ENCODE measurements around the gene CACNA1I.
"Not testable (repeated sequence)": the region's sequence is repeated elsewhere in the genome, so short reads cannot be mapped to it uniquely, and the experiment has no call there.

DNA sequence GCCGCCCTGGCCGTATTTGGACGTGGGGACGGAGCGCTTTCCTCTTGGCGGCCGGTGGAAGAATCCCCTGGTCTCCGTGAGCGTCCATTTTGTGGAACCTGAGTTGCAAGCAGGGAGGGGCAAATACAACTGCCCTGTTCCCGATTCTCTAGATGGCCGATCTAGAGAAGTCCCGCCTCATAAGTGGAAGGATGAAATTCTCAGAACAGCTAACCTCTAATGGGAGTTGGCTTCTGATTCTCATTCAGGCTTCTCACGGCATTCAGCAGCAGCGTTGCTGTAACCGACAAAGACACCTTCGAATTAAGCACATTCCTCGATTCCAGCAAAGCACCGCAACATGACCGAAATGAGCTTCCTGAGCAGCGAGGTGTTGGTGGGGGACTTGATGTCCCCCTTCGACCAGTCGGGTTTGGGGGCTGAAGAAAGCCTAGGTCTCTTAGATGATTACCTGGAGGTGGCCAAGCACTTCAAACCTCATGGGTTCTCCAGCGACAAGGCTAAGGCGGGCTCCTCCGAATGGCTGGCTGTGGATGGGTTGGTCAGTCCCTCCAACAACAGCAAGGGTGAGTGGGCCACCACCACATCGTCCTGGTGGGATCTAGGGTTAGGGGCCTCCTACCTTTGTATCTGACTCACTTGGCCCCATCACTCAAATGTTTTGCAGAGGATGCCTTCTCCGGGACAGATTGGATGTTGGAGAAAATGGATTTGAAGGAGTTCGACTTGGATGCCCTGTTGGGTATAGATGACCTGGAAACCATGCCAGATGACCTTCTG, 49.3 kb upstream of the CACNA1I start:
- TF ChIP-seq, protein P1, sequence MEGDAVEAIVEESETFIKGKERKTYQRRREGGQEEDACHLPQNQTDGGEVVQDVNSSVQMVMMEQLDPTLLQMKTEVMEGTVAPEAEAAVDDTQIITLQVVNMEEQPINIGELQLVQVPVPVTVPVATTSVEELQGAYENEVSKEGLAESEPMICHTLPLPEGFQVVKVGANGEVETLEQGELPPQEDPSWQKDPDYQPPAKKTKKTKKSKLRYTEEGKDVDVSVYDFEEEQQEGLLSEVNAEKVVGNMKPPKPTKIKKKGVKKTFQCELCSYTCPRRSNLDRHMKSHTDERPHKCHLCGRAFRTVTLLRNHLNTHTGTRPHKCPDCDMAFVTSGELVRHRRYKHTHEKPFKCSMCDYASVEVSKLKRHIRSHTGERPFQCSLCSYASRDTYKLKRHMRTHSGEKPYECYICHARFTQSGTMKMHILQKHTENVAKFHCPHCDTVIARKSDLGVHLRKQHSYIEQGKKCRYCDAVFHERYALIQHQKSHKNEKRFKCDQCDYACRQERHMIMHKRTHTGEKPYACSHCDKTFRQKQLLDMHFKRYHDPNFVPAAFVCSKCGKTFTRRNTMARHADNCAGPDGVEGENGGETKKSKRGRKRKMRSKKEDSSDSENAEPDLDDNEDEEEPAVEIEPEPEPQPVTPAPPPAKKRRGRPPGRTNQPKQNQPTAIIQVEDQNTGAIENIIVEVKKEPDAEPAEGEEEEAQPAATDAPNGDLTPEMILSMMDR (conservative IDR thresholded peaks at IDR 0.05 in 1 of 2, IDR thresholded peaks at IDR 0.05 in 1 of 2; ENCODE audit: low read depth in 1 of 2, low read length in 2 of 2), result not testable (repeated sequence)
- not testable (repeated sequence) for TF ChIP-seq EZH2 (IDR thresholded peaks at IDR 0.05; ENCODE audit: low read length, missing control alignments)
